ENCODE results near the gene CDK14.

DNA sequence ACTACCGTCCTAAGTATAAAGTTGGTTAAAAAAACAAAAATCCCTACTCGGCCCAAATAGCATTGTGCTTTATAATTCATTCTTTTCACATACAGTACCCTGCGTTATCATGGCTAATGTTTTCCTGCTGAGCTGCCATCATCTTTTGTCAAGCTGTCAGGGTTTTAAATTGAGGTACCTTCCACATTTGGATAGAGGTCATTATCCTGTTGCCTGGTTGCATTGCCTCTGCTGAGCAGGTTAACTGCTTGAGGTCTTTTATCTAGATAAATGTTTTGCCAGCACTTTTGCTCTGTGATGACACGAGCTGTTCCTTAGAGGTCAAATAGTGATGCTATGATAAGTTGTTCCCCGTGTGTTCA, 573.7 kb downstream of the CDK14 start:
- TF ChIP-seq, protein P1, sequence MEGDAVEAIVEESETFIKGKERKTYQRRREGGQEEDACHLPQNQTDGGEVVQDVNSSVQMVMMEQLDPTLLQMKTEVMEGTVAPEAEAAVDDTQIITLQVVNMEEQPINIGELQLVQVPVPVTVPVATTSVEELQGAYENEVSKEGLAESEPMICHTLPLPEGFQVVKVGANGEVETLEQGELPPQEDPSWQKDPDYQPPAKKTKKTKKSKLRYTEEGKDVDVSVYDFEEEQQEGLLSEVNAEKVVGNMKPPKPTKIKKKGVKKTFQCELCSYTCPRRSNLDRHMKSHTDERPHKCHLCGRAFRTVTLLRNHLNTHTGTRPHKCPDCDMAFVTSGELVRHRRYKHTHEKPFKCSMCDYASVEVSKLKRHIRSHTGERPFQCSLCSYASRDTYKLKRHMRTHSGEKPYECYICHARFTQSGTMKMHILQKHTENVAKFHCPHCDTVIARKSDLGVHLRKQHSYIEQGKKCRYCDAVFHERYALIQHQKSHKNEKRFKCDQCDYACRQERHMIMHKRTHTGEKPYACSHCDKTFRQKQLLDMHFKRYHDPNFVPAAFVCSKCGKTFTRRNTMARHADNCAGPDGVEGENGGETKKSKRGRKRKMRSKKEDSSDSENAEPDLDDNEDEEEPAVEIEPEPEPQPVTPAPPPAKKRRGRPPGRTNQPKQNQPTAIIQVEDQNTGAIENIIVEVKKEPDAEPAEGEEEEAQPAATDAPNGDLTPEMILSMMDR (IDR thresholded peaks at IDR 0.05): no peak
- TF ChIP-seq POLR2A (IDR thresholded peaks at IDR 0.05): no peak
